ENCODE measurements around the gene LMX1B.

- TF ChIP-seq, protein P1, sequence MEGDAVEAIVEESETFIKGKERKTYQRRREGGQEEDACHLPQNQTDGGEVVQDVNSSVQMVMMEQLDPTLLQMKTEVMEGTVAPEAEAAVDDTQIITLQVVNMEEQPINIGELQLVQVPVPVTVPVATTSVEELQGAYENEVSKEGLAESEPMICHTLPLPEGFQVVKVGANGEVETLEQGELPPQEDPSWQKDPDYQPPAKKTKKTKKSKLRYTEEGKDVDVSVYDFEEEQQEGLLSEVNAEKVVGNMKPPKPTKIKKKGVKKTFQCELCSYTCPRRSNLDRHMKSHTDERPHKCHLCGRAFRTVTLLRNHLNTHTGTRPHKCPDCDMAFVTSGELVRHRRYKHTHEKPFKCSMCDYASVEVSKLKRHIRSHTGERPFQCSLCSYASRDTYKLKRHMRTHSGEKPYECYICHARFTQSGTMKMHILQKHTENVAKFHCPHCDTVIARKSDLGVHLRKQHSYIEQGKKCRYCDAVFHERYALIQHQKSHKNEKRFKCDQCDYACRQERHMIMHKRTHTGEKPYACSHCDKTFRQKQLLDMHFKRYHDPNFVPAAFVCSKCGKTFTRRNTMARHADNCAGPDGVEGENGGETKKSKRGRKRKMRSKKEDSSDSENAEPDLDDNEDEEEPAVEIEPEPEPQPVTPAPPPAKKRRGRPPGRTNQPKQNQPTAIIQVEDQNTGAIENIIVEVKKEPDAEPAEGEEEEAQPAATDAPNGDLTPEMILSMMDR (IDR thresholded peaks at IDR 0.05; ENCODE audit: insufficient read depth, low read length, poor library complexity, severe bottlenecking), result no peak
- TF ChIP-seq EZH2phosphoT487 (conservative IDR thresholded peaks at IDR 0.05; ENCODE audit: low read length), result no peak
These were observed 105.9 kb downstream of the LMX1B start for GRCh38 chr9:126719618-126720031.

Measured in SU-DHL-6 (cell line).